Measurements from ENCODE around the gene RNF34.

RNF34 gene

DNA sequence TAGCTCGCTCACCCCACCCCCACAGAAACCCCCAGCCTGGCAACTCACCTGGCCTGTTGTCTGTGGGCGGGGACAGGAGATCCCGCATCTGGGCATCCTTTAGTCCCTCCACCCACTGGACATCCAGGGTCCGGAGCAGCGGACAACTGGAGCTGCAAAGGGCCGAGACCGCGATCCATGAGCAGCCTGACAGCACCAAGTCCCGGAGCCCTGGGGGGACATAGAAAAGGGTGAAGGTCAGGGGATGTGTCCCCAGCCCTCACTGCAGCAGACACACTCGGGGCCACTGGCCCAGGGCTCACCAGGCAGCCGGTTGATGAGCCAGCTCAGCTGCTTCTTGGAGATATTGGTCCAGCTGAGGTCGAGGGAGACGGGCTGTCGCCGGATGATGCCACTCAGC lies 40.9 kb downstream of the RNF34 start:
- TF ChIP-seq, protein P1, sequence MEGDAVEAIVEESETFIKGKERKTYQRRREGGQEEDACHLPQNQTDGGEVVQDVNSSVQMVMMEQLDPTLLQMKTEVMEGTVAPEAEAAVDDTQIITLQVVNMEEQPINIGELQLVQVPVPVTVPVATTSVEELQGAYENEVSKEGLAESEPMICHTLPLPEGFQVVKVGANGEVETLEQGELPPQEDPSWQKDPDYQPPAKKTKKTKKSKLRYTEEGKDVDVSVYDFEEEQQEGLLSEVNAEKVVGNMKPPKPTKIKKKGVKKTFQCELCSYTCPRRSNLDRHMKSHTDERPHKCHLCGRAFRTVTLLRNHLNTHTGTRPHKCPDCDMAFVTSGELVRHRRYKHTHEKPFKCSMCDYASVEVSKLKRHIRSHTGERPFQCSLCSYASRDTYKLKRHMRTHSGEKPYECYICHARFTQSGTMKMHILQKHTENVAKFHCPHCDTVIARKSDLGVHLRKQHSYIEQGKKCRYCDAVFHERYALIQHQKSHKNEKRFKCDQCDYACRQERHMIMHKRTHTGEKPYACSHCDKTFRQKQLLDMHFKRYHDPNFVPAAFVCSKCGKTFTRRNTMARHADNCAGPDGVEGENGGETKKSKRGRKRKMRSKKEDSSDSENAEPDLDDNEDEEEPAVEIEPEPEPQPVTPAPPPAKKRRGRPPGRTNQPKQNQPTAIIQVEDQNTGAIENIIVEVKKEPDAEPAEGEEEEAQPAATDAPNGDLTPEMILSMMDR (IDR thresholded peaks at IDR 0.05; ENCODE audit: low read depth, low read length): no peak
- no peak for DNase-seq (ENCODE audit: extremely low read depth, low read depth)

DNA sequence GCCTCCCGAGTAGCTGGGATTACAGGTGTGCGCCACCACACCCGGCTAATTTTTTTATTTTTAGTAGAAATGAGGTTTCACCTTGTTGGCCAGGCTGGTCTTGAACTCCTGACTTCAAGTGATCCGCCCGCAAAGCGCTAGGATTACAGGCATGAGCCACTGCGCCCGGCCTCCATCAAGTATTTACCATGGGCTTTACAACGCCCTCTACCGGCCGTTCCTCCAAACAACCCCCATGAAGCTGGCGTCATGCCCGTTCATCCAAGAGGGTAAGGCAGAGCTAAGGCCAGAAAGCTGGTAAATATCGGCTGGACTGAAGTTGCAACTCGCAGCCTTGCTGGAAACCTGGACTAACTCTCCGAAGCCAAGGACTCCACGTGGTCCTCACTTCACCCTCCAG lies 41.6 kb downstream of the RNF34 start:
- TF ChIP-seq, protein P1 (IDR thresholded peaks at IDR 0.05; ENCODE audit: low read depth, low read length): no peak; the same call in 1 of the 2 replicates
- no peak for DNase-seq (ENCODE audit: extremely low read depth, low read depth)

DNA sequence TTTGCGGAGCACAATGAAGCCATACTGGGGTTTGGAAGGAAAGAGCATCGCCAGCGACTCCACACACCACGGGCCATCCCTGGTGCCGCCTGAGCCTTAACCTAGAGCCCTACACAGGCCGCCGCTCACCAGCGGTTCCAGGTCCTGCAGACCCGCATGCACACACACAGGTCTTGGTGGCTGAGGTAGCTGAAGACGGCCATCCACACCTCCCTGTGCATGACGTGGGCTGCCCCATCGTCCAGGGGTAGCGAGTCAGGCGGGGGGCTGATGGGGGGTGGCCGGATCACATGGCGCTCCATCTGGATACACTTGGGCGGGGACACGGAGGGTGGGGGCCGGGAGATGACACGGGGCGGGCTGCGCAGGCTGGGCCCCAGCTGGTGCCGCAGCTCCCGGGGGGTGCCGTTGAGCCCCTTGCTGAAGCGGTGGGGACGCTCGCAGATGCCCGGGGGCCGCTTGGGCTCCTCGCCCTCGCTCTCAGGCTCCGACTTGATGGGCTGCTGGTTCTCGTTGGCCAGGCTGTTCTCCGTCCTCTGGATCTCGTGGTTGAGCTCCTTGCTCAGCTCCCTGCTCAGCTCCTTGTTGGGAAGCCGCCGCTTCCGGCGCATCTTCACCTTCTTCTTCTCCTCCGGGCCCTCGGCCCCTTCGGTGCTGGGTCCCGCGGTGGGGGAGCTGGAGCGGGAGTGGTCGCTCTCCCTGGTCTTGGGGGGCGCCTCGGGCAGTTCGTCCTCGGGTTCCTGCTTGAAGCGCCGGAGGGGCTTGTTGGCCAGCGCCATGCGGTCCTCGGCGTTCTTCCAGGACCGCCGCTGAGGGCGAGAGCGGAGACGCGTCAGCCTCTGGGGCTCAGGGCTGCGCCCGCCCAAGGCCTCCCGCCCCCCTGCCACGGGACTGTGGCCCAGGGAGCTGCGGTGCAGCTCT lies 42.4 kb downstream of the RNF34 start:
- TF ChIP-seq, protein P1 (IDR thresholded peaks at IDR 0.05; ENCODE audit: low read depth, low read length): no peak
- no peak for DNase-seq (ENCODE audit: extremely low read depth, low read depth)

DNA sequence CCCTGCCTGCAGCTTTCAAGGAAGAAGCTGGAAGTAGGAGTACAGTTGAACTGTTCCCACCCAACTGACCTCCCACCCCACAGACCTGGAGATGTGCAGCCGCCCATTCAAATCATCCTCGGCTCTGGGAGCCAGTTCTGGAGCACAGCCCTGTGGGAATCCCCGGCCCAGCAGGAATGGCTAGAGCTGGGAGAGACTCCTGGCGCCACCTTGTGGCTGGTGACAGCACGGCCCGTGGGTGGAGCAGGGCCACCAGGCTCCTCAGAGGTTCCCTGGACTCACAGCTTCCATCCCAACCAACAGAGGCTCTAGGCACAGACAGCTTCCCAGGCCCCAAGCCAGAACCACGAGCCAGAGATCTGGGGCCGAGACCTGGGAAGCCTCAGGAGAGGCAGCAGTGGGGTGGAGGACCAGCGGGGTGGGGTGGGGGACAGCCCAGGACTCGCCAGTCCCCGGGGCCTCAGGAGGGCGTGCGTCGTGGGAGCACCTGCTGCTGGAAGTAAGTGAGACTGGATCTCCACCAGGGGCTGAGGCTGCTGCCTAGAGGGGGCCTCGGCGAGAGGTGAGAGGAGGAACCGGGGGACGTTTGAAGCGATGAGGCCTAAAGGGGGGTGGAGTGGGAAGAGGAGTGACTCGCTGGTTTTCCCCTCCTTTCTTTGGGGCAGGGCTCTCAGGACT lies 43.4 kb downstream of the RNF34 start:
- TF ChIP-seq, protein P1 (IDR thresholded peaks at IDR 0.05; ENCODE audit: low read depth, low read length): peak; percentile 95
- DNase-seq (ENCODE audit: extremely low read depth, low read depth): peak; percentile 44

DNA sequence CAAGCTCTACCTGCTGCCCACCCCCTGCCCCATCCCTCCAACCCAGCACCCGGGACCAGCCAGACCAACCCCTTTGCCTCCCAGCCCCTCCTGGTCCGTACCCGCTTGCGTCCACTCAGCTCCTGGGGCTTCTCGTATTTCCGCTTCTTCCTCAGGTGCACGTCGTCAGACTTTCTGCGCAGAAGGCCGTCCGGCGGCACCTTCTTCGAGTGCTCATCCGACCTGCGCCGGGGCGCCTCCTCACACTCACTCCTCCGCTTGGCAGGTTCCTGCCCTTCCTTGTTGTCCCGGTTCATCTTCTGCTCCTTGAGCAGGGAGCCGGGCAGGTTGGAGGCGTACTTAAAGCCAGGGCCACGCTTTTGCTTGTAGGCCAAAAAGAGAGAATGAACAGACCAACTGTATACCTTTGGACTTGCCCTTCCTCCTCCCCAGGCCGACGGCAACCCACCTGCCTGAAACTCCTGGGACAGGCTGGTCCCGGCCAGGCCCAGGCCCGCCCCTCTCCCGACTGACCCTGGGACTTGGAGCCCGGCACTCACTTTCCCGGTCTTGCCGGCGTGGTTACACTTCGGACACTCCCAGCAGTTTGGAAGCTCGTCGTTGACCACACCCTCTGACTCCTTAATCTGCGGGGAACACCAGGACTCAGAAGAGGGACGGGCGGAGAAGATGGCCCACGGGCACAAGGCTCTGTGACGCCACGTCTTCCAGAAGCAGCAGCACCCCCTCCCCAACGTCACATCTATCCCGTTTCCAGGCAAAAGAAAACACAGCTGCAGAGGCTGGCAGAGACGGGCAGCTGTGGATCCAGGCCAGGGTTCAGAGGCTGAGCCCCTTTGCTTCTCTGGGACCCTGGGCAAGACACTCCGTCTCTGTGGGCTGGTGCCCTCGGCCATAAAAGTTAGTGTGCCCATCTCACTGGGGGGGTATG lies 44.3 kb downstream of the RNF34 start:
- TF ChIP-seq, protein P1 (IDR thresholded peaks at IDR 0.05; ENCODE audit: low read depth, low read length): no peak
- no peak for DNase-seq (ENCODE audit: extremely low read depth, low read depth)

DNA sequence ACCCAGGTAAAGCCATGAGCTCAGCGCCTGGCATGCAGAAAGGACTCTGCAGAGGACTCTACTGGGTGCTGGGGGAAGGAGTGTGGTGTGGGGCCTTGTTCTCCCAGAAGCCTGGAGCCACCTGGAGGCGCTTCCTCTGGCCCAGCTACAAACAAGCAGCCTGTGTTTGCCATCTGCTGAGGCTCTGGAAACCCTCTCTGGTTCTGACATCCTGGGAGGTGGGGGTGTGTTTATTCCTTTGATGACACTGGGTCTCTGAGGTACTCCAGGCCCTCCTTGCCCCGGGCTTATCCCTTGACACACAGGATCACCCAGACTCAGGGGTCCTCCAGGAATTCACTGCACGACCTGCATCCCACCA lies 44.9 kb downstream of the RNF34 start:
- no peak for DNase-seq (ENCODE audit: extremely low read depth, low read depth)
- TF ChIP-seq, protein P1 (IDR thresholded peaks at IDR 0.05; ENCODE audit: low read depth, low read length): no peak
